Heart right ventricle (tissue), 16 donors: ENCODE results near the gene KSR2. TPM values are rescaled to one million over a fixed set of nuclear protein-coding genes. Genes with fewer than 3 reads are reported as not detected.

Experiments used
- ATAC-seq, 8 donors: fragments of 200-7000 bp; cut with Tn5 transposase; one replicate each; pipeline ENCODE4 v1.9.1; 2020; ENCODE audit warnings: mild to moderate bottlenecking in 8 of 8, moderate library complexity in 8 of 8, moderate number of reproducible peaks in 1 of 8
- DNase-seq, 2 donors: peaks; one replicate each; pipeline ENCODE4 v3.0.0-alpha.2; 2020
- H3K27ac ChIP-seq, 10 donors: fragments of 200-600 bp; sonication (generic) in 2 of 10; one replicate each; pipeline versions ENCODE4 v1.5.0 to v1.8.0; 2020 to 2022; ENCODE audit warnings: mild to moderate bottlenecking in 3 of 10
- H3K27me3 ChIP-seq, 7 donors: fragments of 200-600 bp; one replicate each; pipeline ENCODE4 v1.8.0; 2021 to 2022; ENCODE audit warnings: mild to moderate bottlenecking in 2 of 7
- H3K36me3 ChIP-seq, 9 donors: fragments of 200-600 bp; sonication (generic) in 1 of 9; one replicate each; pipeline versions ENCODE4 v1.5.0 to v1.8.0; 2020 to 2022; ENCODE audit warnings: mild to moderate bottlenecking in 2 of 9
- H3K4me1 ChIP-seq, 9 donors: fragments of 200-600 bp; sonication (generic) in 1 of 9; one replicate each; pipeline versions ENCODE4 v1.5.0 to v1.8.0; 2020 to 2022; ENCODE audit warnings: mild to moderate bottlenecking in 4 of 9
- H3K4me3 ChIP-seq, 10 donors: fragments of 200-600 bp; sonication (generic) in 2 of 10; one replicate each; pipeline versions ENCODE4 v1.5.0 to v1.8.0; 2020 to 2022; ENCODE audit warnings: mild to moderate bottlenecking in 7 of 10, moderate library complexity in 2 of 10
- H3K9me3 ChIP-seq, 11 donors: fragments of 200-600 bp in 10 of 11; sonication (generic) in 2 of 11; one replicate each; pipeline versions ENCODE4 v1.5.0 to v1.8.0; 2013 to 2022; ENCODE audit warnings: mild to moderate bottlenecking in 2 of 11, control low read depth in 1 of 11, moderate library complexity in 1 of 11
- WGBS, 2 donors: extraction: QIAGEN DNeasy Blood & Tissue Kit; methylation state at CpG; one replicate each; pipeline ENCODE4 v1.1.7; 2013; ENCODE audit warnings: inconsistent platforms in 1 of 2; 5-methylcytosine and 5-hydroxymethylcytosine counted together
- intact Hi-C, 10 donors: fragments of 100-400 bp; cut with DNase I; formaldehyde crosslinking; loops; one replicate each; pipeline versions ENCODE4 v1.11.1 to v1.14.2; 2022
- polyA plus RNA-seq, 2 donors: library from polyadenylated mRNA; stranded (reverse); fragments of 200-250 nt; gene quantifications; one replicate each; pipeline ENCODE4 v1.2.3, GENCODE V29; 2013
- total RNA-seq, 10 donors: library from RNA; stranded (reverse); fragmentation: NEBNext Ultra II Directional in 3 of 10; extraction: Animal tissue kit (Norgen Biotek cat#: 25700) in 3 of 10; gene quantifications; one replicate each; pipeline versions ENCODE4 v1.2.1 to v1.2.4, GENCODE V29; 2021 to 2023
- TF ChIP-seq, protein P1 (sequence below), 9 donors: fragments of 200-600 bp; sonication (generic) in 2 of 9; IDR thresholded peaks; one replicate each; pipeline versions ENCODE4 v1.5.0 to v1.8.0; 2021 to 2022; ENCODE audit warnings: antibody characterized with exemption in 9 of 9, mild to moderate bottlenecking in 5 of 9, moderate library complexity in 1 of 9
- donor health status: Arrhythmogenic right ventricular cardiomyopathy.
- donor health status: ischemic (EF 13 %, LVEDD 7.1; RV severe dilation, severe dysfunction).
- donor health status: healthy with polysubstance abuse.
- donor health status: DM: no; HTN: yes; CAD: no.
- donor health status: DM: no; HTN: no; CAD: no.
- donor health status: ischemic (EF 25% LVEDD 6.9; RV normal size, moderate dysfunction).
- donor health status: ischemic (EF 25% LVEDD 5.7; RV mildly dilated, moderate dysfunction).
- donor health status: healthy.
- donor health status: DM: yes; HTN: yes; CAD: no.
- donor health status: Ischemic cardiomyopathy.
- donor health status: ischemic (EF 35%, LVEDD 5.7; RV mildly dilated, moderate dysfunction).
- donor health status: nonischemic (EF 11% LVEDD 7.7; RV severe dilation, severe dysfunction).
- donor health status: DM: yes; HTN: yes; CAD: no.
- donor health status: PGD.
- donor health status: ischemic (EF 29% LVEDD 5.4; RV normal size, mild dysfunction).
- donor health status: nonischemic (EF 23%, LVEDD 6.1; RV moderate dilation, normal function).

KSR2 gene
- total and polyA plus RNA-seq, 12 donors: 0.02 TPM; not detected in 9

DNA sequence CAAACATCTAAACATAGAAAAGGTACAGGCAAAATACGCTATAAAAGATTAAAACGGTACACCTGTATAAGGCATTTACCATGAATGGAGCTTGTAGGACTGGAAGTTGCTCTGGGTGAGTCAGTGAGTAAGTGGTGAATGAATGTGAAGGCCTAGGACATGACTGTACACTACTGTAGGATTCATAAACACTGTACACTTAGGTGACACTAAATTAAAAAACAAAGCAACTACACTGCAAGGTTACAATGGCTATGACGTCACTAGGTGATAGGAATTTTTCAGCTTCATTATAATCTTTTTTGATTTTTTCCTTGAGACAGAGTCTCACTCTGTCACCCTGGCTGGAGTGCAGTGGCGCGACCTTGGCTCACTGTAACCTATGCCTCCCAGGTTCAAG lies 269.2 kb downstream of the KSR2 start:
- no peak for DNase-seq
- no peak for ATAC-seq
- WGBS, 2 donors: 92% methylated on average over 5 of the region's 5 CpGs
- Histone ChIP-seq H3K4me3 (no peak overlapping the region), H3K36me3 (no peaks in the 10 kb centered on the region), H3K4me1 (no peaks in the 10 kb centered on the region), H3K27me3 (peaks cover 0 to 12% (median 0%) of the 10 kb centered on the region in 7 donors), H3K27ac (no peak overlapping the region), H3K9me3 (no peaks in the 10 kb centered on the region)
- TF ChIP-seq, protein P1, sequence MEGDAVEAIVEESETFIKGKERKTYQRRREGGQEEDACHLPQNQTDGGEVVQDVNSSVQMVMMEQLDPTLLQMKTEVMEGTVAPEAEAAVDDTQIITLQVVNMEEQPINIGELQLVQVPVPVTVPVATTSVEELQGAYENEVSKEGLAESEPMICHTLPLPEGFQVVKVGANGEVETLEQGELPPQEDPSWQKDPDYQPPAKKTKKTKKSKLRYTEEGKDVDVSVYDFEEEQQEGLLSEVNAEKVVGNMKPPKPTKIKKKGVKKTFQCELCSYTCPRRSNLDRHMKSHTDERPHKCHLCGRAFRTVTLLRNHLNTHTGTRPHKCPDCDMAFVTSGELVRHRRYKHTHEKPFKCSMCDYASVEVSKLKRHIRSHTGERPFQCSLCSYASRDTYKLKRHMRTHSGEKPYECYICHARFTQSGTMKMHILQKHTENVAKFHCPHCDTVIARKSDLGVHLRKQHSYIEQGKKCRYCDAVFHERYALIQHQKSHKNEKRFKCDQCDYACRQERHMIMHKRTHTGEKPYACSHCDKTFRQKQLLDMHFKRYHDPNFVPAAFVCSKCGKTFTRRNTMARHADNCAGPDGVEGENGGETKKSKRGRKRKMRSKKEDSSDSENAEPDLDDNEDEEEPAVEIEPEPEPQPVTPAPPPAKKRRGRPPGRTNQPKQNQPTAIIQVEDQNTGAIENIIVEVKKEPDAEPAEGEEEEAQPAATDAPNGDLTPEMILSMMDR (IDR thresholded peaks at IDR 0.05): no peak
- intact Hi-C loops: no loop called here

DNA sequence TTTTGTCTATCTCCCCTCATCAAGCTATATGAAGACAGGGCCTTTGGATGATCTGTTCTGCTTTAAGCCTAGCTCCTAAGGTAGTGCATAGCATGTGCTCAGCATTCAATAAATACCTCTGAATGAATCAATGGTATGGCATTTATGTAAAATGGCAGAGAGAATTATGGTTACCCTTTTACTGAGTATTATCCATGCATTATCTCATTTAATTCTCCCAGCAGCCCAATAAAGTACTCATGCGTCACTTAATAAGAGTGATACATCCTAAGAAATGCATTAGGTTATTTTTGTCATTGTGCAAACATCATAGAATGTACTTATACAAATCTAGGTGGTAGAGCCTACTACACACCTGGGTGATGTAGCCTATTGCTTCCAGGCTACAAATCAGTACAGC lies 269.7 kb downstream of the KSR2 start:
- 88 to 95% methylated on average over 1 of the region's 1 CpG for WGBS, 2 donors
- Histone ChIP-seq H3K27me3 (peaks cover 0 to 12% (median 0%) of the 10 kb centered on the region in 7 donors), H3K4me1 (no peaks in the 10 kb centered on the region), H3K4me3 (no peak overlapping the region), H3K36me3 (no peaks in the 10 kb centered on the region), H3K9me3 (peaks cover 0 to 4% (median 0%) of the 10 kb centered on the region in 11 donors), H3K27ac (no peak overlapping the region)
- TF ChIP-seq, protein P1 (IDR thresholded peaks at IDR 0.05): no peak
- DNase-seq (no peak), ATAC-seq (no peak)
- intact Hi-C loops: no loop called here

DNA sequence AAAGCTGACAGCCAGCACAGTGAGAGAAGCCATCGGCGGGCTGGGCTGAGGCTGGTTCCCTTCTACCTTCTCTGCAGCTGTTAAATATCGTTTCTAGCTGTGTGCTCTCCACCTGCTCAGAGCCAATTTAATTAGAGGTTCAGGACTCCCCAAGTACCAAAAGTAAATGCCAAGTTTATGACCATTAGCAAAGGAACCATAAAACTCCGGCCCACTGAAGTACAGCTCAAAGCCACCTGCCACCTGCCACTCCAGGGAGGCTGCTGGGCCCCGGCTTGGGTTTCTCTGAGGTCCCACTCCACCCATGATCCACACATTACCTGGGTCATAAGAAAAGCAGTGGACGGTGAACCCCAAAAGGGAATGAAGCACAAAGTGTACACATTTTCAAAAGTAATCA lies 272.8 kb downstream of the KSR2 start:
- H3K4me1 ChIP-seq: no peaks in the 10 kb centered on the region
- TF ChIP-seq, protein P1 (IDR thresholded peaks at IDR 0.05): no peak
- H3K4me3 ChIP-seq: no peak overlapping the region
- DNase-seq (no peak), ATAC-seq (no peak)
- peaks cover 0 to 12% (median 0%) of the 10 kb centered on the region in 7 donors for H3K27me3 ChIP-seq
- peaks cover 0 to 18% (median 0%) of the 10 kb centered on the region in 11 donors for H3K9me3 ChIP-seq
- no peaks in the 10 kb centered on the region for H3K36me3 ChIP-seq
- intact Hi-C loops: no loop called here
- WGBS, 2 donors: 80 to 83% methylated on average over 6 of the region's 6 CpGs
- H3K27ac ChIP-seq: no peak overlapping the region

DNA sequence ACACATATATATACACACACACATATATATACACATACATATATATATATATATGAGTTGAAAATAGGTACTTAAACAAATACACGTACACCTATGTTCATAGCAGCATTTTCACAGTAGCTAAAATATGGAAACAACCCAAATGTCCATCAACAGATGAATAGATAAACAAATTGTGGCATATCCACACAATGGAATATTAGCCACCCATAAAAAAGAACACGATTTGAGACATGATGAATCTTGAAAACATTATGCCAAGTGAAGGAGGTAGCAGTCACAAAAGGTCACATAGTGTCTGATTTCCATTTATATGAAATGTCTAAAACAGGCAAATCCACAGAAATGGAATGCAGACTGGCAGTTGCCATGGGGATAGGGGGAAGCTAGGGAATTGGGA lies 276.3 kb downstream of the KSR2 start:
- DNase-seq (no peak), ATAC-seq (no peak)
- WGBS, 2 donors: 81 to 85% methylated on average over 2 of the region's 2 CpGs
- Histone ChIP-seq H3K9me3 (peaks cover 0 to 18% (median 0%) of the 10 kb centered on the region in 11 donors), H3K36me3 (no peaks in the 10 kb centered on the region), H3K27me3 (peaks cover 0 to 20% (median 0%) of the 10 kb centered on the region in 7 donors), H3K4me1 (no peaks in the 10 kb centered on the region), H3K4me3 (no peak overlapping the region), H3K27ac (no peak overlapping the region)
- intact Hi-C loops: no loop called here
- TF ChIP-seq, protein P1 (IDR thresholded peaks at IDR 0.05): no peak
